Left lung (tissue), 10 donors: ENCODE measurements around the gene TRPC4AP. TPM values are rescaled to one million over a fixed set of nuclear protein-coding genes. Genes with fewer than 3 reads are reported as not detected.

Experiments
- ATAC-seq: fragments of 200-7000 bp; cut with Tn5 transposase; one replicate; pipeline ENCODE4 v1.9.1; 2020; ENCODE audit warnings: moderate library complexity
- DNase-seq, 4 donors: peaks; one replicate each; pipeline ENCODE4 v3.0.0-alpha.2; 2013 to 2020
- H3K27ac ChIP-seq, 2 donors: fragments of 200-600 bp; sonication (generic) in 1 of 2; one replicate each; pipeline versions ENCODE4 v1.5.0 to v1.8.0; 2020 to 2021
- H3K27me3 ChIP-seq, 2 donors: fragments of 200-600 bp; sonication (generic) in 1 of 2; one replicate each; pipeline versions ENCODE4 v1.5.0 to v1.8.0; 2020 to 2021
- H3K36me3 ChIP-seq, 2 donors: fragments of 200-600 bp; sonication (generic) in 1 of 2; one replicate each; pipeline versions ENCODE4 v1.5.0 to v1.8.0; 2020 to 2021
- H3K4me1 ChIP-seq, 2 donors: fragments of 200-600 bp; one replicate each; pipeline ENCODE4 v1.8.0; 2021
- H3K4me3 ChIP-seq, 2 donors: fragments of 200-600 bp; sonication (generic) in 1 of 2; one replicate each; pipeline versions ENCODE4 v1.5.0 to v1.8.0; 2020 to 2021; ENCODE audit warnings: mild to moderate bottlenecking in 1 of 2
- H3K9me3 ChIP-seq, 2 donors: fragments of 200-600 bp; sonication (generic) in 1 of 2; one replicate each; pipeline versions ENCODE4 v1.5.0 to v1.8.0; 2020 to 2021
- CTCF ChIP-seq, 2 donors: fragments of 200-600 bp; sonication (generic) in 1 of 2; IDR thresholded peaks; one replicate each; pipeline versions ENCODE4 v1.5.0 to v1.8.0; 2021; ENCODE audit warnings: antibody characterized with exemption in 2 of 2
- intact Hi-C, 2 donors: fragments of 100-400 bp; cut with DNase I; formaldehyde crosslinking; loops; one replicate each; pipeline versions ENCODE4 v1.11.2 to v1.14.2; 2022
- polyA plus RNA-seq, 6 donors: library from polyadenylated mRNA; unstranded; fragments of 120-200 nt; gene quantifications; one replicate each; pipeline ENCODE4 v1.2.1, GENCODE V29; 2013; ENCODE audit not compliant: insufficient read length in 6 of 6
- total RNA-seq, 2 donors: library from RNA; stranded (reverse); fragmentation: NEBNext Ultra II Directional; extraction: Animal tissue kit (Norgen Biotek cat#: 25700); gene quantifications; one replicate each; pipeline ENCODE4 v1.2.1, GENCODE V29; 2021
- donor health status: DM: no; HTN: yes; CAD: no.
- donor health status: DM: no; HTN: no; CAD: no.

TRPC4AP gene
- total and polyA plus RNA-seq, 8 donors = 57.8 to 70.8 (median 67.0) TPM

GRCh38 chr20:34970846-34971560, 121.6 kb downstream of the TRPC4AP start:
- DNase-seq = peak in 1 of 4 donors; percentile 11
- intact Hi-C loops = no loop called here

GRCh38 chr20:34970193-34970840, 122.3 kb downstream of the TRPC4AP start:
- intact Hi-C loops = no loop called here
- H3K4me3 ChIP-seq = no peak overlapping the region
- ATAC-seq (no peak), DNase-seq (peak in 1 of 4 donors; percentile 23)
- H3K9me3 ChIP-seq = no peaks in the 10 kb centered on the region
- H3K36me3 ChIP-seq = no peaks in the 10 kb centered on the region
- no peaks in the 10 kb centered on the region for H3K27me3 ChIP-seq
- no peaks in the 10 kb centered on the region for H3K4me1 ChIP-seq
- no peak for TF ChIP-seq CTCF (IDR thresholded peaks at IDR 0.05)
- no peak overlapping the region for H3K27ac ChIP-seq

More at GRCh38 chr20:34970846-34971560, 121.6 kb downstream of the TRPC4AP start:
- Histone ChIP-seq H3K27ac (no peak overlapping the region), H3K9me3 (no peaks in the 10 kb centered on the region), H3K36me3 (no peaks in the 10 kb centered on the region), H3K4me1 (no peaks in the 10 kb centered on the region), H3K4me3 (no peak overlapping the region), H3K27me3 (no peaks in the 10 kb centered on the region)
- no peak for TF ChIP-seq CTCF (IDR thresholded peaks at IDR 0.05)
- ATAC-seq = no peak

DNA sequence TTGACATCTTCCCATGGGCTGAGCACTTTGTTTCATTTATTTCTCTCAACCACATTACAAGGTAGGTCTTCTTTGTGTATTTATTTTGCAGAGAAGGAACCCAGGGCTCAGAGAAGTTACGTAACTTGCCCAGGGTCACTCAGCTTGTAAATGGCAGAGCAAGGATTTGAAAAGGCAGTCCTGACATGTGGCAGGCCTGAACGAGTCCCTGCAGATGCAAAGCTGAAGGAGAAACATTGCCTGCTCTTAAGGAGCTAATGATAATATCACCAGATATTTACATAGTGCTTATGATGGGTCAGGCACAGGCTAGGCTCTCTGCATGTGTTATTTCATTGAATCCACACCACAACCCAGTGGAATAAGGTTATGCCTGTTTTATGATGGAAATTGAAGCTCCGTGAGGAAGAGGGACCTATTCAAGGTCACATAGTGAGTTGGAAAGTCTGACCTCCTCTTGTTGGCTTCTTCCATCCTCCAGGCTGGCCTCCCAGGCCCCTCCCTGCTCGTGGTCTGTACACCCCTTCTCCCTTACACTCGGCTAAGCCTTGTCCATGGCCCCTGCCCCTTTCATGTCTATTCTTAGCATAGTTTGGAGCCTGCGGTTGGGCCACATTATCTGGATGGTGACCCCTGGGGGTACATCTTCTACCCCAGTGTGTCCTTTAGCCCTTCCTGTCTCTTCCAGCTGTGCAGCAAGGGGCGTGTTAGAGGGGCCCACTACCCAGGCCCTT, 124.4 kb downstream of the TRPC4AP start:
- Histone ChIP-seq H3K4me1 (no peaks in the 10 kb centered on the region), H3K4me3 (no peak overlapping the region), H3K9me3 (no peaks in the 10 kb centered on the region), H3K36me3 (no peaks in the 10 kb centered on the region), H3K27me3 (no peaks in the 10 kb centered on the region), H3K27ac (no peak overlapping the region)
- intact Hi-C loops = no loop called here
- DNase-seq (peak in 1 of 4 donors; percentile 41), ATAC-seq (no peak)
- TF ChIP-seq CTCF (IDR thresholded peaks at IDR 0.05) = no peak

GRCh38 chr20:34967421-34967820, 125.2 kb downstream of the TRPC4AP start:
- H3K4me1 ChIP-seq = no peaks in the 10 kb centered on the region
- H3K9me3 ChIP-seq = no peaks in the 10 kb centered on the region
- H3K4me3 ChIP-seq = no peak overlapping the region
- H3K27me3 ChIP-seq = no peaks in the 10 kb centered on the region
- no peak for TF ChIP-seq CTCF (IDR thresholded peaks at IDR 0.05)
- intact Hi-C loops = no loop called here
- H3K36me3 ChIP-seq = no peaks in the 10 kb centered on the region
- no peak for DNase-seq
- no peak overlapping the region for H3K27ac ChIP-seq
- no peak for ATAC-seq

GRCh38 chr20:34965051-34965450, 127.6 kb downstream of the TRPC4AP start:
- ATAC-seq (no peak), DNase-seq (no peak)
- Histone ChIP-seq H3K9me3 (no peaks in the 10 kb centered on the region), H3K36me3 (no peaks in the 10 kb centered on the region), H3K27me3 (no peaks in the 10 kb centered on the region), H3K4me1 (no peaks in the 10 kb centered on the region), H3K4me3 (no peak overlapping the region), H3K27ac (no peak overlapping the region)
- no peak for TF ChIP-seq CTCF (IDR thresholded peaks at IDR 0.05)
- intact Hi-C loops = no loop called here
